Kidney (tissue), 14 donors: ENCODE results near the gene CTNNBL1. TPM values are rescaled to one million over a fixed set of nuclear protein-coding genes. Genes with fewer than 3 reads are reported as not detected.

ENCODE experiments used
- DNase-seq, 5 donors: peaks; one replicate each; pipeline ENCODE4 v3.0.0-alpha.2; 2013 to 2020
- FAIRE-seq: peaks from 2 replicates; lab custom pipeline; 2012; peaks lifted over from hg19 to GRCh38; lab: Jason Lieb, UNC
- H3K27ac ChIP-seq, 2 donors: one replicate each; pipeline ENCODE4 v1.7.0; 2013; ENCODE audit warnings: low read depth in 2 of 2, low read length in 2 of 2, inconsistent platforms in 1 of 2
- H3K27me3 ChIP-seq: one replicate; pipeline ENCODE4 v1.7.1; 2013; ENCODE audit warnings: low read length, inconsistent platforms; ENCODE audit not compliant: control insufficient read depth, insufficient read depth
- H3K36me3 ChIP-seq, 3 donors: one replicate each; pipeline versions ENCODE4 v1.7.0 to v1.7.1; 2013; ENCODE audit warnings: low read length in 3 of 3, control low read depth in 1 of 3, inconsistent platforms in 1 of 3; ENCODE audit not compliant: insufficient read depth in 3 of 3, control insufficient read depth in 2 of 3
- H3K4me1 ChIP-seq, 3 donors: one replicate each; pipeline versions ENCODE4 v1.7.0 to v1.7.1; 2013; ENCODE audit warnings: low read length in 3 of 3, inconsistent platforms in 1 of 3, low read depth in 1 of 3; ENCODE audit not compliant: control insufficient read depth in 2 of 3, insufficient read depth in 2 of 3
- H3K4me3 ChIP-seq, 3 donors: one replicate each; pipeline versions ENCODE4 v1.7.0 to v1.8.1; 2013; ENCODE audit warnings: low read length in 3 of 3, control low read depth in 1 of 3, inconsistent platforms in 1 of 3
- H3K9ac ChIP-seq, 3 donors: one replicate each; pipeline versions ENCODE4 v1.7.0 to v1.7.1; 2013; ENCODE audit warnings: low read length in 3 of 3, control low read depth in 1 of 3, inconsistent platforms in 1 of 3
- H3K9me3 ChIP-seq, 3 donors: one replicate each; pipeline versions ENCODE4 v1.7.0 to v1.7.1; 2013; ENCODE audit warnings: low read length in 3 of 3, control low read depth in 1 of 3, inconsistent platforms in 1 of 3; ENCODE audit not compliant: control insufficient read depth in 2 of 3, insufficient read depth in 1 of 3
- intact Hi-C: fragments of 100-400 bp; cut with DNase I; formaldehyde crosslinking; loops from one replicate; pipeline ENCODE4 v1.11.1; 2022
- polyA plus RNA-seq: library from polyadenylated mRNA; stranded (reverse); fragments of 350-450 nt; fragmentation: Illumina TruSeq; extraction: RNeasy Lipid Tissue Mini Kit (QIAGEN cat#74804); gene quantifications from one replicate; pipeline ENCODE4 v1.2.3, GENCODE V29; 2014; ENCODE audit warnings: low read depth, low replicate concordance; ENCODE audit not compliant: insufficient read depth
- total RNA-seq: library from RNA; stranded (reverse); fragmentation: NEBNext Ultra II Directional; extraction: Animal tissue kit (Norgen Biotek cat#: 25700); gene quantifications from one replicate; pipeline ENCODE4 v1.2.1, GENCODE V29; 2021
- TF ChIP-seq, protein P1 (sequence below): IDR thresholded peaks from 3 replicates; pipeline ENCODE4 v1.5.1; 2012; ENCODE audit warnings: mild to moderate bottlenecking, moderate library complexity, borderline replicate concordance; ENCODE audit not compliant: insufficient read depth; ENCODE audit errors: extremely low read depth
- donor health status: control.
- donor health status: control.
- donor health status: control.
- donor health status: control.
- donor health status: control.
- donor health status: DM: yes; HTN: yes; CAD: no.
- donor health status: Normal renal cell carcinoma (clear cell type).

The CTNNBL1 gene
- total and polyA plus RNA-seq, 2 donors from 2014 or later, result 40.9 to 70.9 TPM

DNA sequence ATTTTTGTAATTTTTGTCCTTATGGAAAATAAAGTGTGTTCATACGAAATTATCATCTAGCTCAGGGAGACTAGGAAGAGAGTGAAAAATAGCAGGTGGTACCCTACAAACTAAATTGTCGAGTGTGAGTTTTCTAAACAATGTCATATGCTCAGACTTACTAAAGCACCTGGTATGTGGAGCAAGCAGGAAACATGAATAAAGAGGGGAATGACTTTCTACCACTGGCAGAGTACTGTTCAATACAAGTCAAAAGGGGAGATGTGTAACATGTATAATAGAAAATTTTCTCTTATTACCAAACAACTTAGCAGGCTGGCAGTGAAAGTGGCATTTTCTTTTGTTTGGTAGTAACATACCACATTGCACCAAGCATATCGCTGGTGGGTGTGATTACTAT is 36.1 kb downstream of the CTNNBL1 start:
- Histone ChIP-seq H3K36me3 (peaks cover 0 to 3% (median 2%) of the 10 kb centered on the region in 3 donors), H3K27me3 (no peaks in the 10 kb centered on the region), H3K4me3 (no peak overlapping the region), H3K4me1 (no peaks in the 10 kb centered on the region), H3K27ac (no peak overlapping the region), H3K9me3 (no peaks in the 10 kb centered on the region), H3K9ac (no peak overlapping the region)
- TF ChIP-seq, protein P1, sequence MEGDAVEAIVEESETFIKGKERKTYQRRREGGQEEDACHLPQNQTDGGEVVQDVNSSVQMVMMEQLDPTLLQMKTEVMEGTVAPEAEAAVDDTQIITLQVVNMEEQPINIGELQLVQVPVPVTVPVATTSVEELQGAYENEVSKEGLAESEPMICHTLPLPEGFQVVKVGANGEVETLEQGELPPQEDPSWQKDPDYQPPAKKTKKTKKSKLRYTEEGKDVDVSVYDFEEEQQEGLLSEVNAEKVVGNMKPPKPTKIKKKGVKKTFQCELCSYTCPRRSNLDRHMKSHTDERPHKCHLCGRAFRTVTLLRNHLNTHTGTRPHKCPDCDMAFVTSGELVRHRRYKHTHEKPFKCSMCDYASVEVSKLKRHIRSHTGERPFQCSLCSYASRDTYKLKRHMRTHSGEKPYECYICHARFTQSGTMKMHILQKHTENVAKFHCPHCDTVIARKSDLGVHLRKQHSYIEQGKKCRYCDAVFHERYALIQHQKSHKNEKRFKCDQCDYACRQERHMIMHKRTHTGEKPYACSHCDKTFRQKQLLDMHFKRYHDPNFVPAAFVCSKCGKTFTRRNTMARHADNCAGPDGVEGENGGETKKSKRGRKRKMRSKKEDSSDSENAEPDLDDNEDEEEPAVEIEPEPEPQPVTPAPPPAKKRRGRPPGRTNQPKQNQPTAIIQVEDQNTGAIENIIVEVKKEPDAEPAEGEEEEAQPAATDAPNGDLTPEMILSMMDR, result no peak
- no peak for DNase-seq
- intact Hi-C loops, result no loop called here
- no peak for FAIRE-seq

DNA sequence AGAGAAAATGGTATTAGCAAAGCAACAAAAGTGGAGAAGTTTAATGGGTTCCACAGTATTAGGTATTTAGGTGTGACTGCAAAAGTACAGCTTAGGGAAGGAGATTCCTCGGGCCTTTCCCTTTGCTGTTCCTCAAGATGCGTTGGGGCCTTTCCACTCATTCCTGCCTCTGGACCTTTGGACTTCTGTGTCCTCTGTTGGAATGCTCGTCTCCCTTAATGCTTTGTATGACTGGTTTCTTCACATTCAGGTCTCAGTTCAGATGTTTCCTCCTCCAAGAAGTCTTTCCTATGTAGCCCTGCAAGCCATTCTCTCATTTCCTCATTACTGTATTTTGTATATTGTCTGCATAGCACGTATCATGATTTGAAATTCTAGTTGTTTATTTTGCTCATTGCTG is 39.6 kb downstream of the CTNNBL1 start:
- Histone ChIP-seq H3K27ac (no peak overlapping the region), H3K36me3 (peaks cover 10 to 17% (median 11%) of the 10 kb centered on the region in 3 donors), H3K27me3 (no peaks in the 10 kb centered on the region), H3K4me3 (no peak overlapping the region), H3K9ac (no peak overlapping the region), H3K9me3 (no peaks in the 10 kb centered on the region), H3K4me1 (no peaks in the 10 kb centered on the region)
- intact Hi-C loops, result no loop called here
- TF ChIP-seq, protein P1, result no peak
- DNase-seq (no peak), FAIRE-seq (no peak)

DNA sequence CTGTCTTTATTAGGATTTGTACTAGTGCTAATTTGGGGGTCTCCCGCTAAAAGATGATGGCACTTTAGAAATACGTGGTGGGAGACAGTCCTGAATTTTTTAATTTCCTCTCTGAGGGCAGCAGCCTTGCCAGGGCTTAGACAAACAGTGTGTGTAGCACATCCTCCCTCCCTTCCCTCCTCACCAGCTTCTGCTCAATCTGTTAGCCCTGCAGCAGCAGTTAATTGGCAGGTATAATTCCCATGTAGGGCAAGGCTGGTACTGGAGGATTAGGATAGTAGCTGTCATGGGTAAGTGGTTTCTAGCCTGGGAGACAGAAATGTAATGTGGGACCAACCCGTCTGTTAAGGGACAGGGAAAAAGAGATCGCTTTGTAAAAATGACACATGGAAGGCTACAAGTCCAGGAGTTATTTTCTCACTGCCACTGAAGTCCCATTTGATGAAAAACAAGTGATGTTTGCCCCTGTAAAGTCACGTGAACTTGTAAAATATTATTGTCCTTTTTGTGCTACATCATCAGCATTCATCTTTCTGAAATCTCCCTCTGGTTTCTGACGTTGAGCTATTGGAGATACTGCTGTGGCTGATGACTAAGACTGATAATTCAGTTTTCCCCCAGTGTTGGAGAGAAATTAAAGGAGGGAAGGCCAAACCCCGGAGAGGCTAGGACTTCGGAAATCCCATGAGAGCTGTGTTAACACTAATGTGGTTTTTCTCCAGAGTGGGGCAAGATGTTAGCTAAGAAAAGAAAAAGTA is 40.6 kb downstream of the CTNNBL1 start:
- Histone ChIP-seq H3K4me1 (no peaks in the 10 kb centered on the region), H3K36me3 (peaks cover 10 to 22% (median 11%) of the 10 kb centered on the region in 3 donors), H3K9me3 (no peaks in the 10 kb centered on the region), H3K27me3 (no peaks in the 10 kb centered on the region), H3K27ac (no peak overlapping the region), H3K9ac (no peak overlapping the region), H3K4me3 (no peak overlapping the region)
- DNase-seq, result no peak
- intact Hi-C loops, result no loop called here
- FAIRE-seq, result no peak
- TF ChIP-seq, protein P1, result no peak
